H1 (cell line): ENCODE results near the gene NLRP1. TPM values are rescaled to one million over a fixed set of nuclear protein-coding genes. Genes with fewer than 3 reads are reported as not detected.

Experiments
- BCL11A ChIP-seq, 2 experiments: IDR thresholded peaks; one replicate each; pipeline ENCODE4 v1.6.1; 2011; ENCODE audit warnings: low read depth in 2 of 2, low read length in 2 of 2, mild to moderate bottlenecking in 2 of 2
- CTBP2 ChIP-seq: IDR thresholded peaks from 2 replicates; pipeline ENCODE4 v1.7.0; 2011; ENCODE audit warnings: borderline replicate concordance, mild to moderate bottlenecking, moderate library complexity, mixed read lengths, low read length; ENCODE audit not compliant: insufficient read depth, insufficient read length
- EGR1 ChIP-seq: IDR thresholded peaks from 2 replicates; pipeline ENCODE4 v1.6.1; 2011; ENCODE audit warnings: low read depth, low read length, borderline replicate concordance
- KDM5A ChIP-seq: fragments of 200-600 bp; IDR thresholded peaks from 2 replicates; pipeline ENCODE4 v1.7.1; 2012; ENCODE audit warnings: mild to moderate bottlenecking, low read length, inconsistent platforms, mixed read lengths
- TCF12 ChIP-seq: IDR thresholded peaks from 2 replicates; pipeline ENCODE4 v1.6.1; 2011; ENCODE audit warnings: low read depth, mild to moderate bottlenecking, low read length
- polyA plus RNA-seq, 7 experiments: library from polyadenylated mRNA; depleted of rRNA in 3 of 7; stranded (reverse) in 5 of 7; unstranded in 2 of 7; fragments of >200 nt in 5 of 7; fragments of 200-250 nt in 2 of 7; gene quantifications; 1 replicate in 5 of 7; 2 replicates in 1 of 7; 4 replicates in 1 of 7; pipeline versions ENCODE4 v1.2.1 to v1.2.3, GENCODE V29; 2011 to 2013; ENCODE audit warnings: missing spikeins in 2 of 7, mixed read lengths in 2 of 7
- total RNA-seq: library from RNA; stranded (reverse); fragmentation: NEBNext Ultra II Directional; extraction: Animal tissue kit (Norgen Biotek cat#: 25700); gene quantifications from 2 replicates; pipeline ENCODE4 v1.2.1, GENCODE V29; 2021

The NLRP1 gene
- total and polyA plus RNA-seq, 2 of the 8 experiments (the other 6 are each of a cell fraction or from before 2014, with no cell fraction given): 8.6 to 10.4 TPM

- no peak for TF ChIP-seq EGR1
- TF ChIP-seq BCL11A (IDR thresholded peaks at IDR 0.05; ENCODE audit: low read depth in 2 of 2, low read length in 2 of 2): no peak
- TF ChIP-seq TCF12: no peak
- no peak for TF ChIP-seq CTBP2
- TF ChIP-seq KDM5A: no peak
Measured at GRCh38 chr17:5631958-5632590, 47.8 kb upstream of the NLRP1 start (continued).
